Right atrium auricular region (tissue), 2 donors: ENCODE data around the gene SUSD5. TPM values are rescaled to one million over a fixed set of nuclear protein-coding genes. Genes with fewer than 3 reads are reported as not detected.

Source experiments
- DNase-seq: peaks from one replicate; pipeline ENCODE4 v3.0.0-alpha.2; 2019; ENCODE audit warnings: low spot score
- H3K27ac ChIP-seq, 2 donors: fragments of 200-600 bp; sonication (generic); 1 replicate in 1 of 2; 2 replicates in 1 of 2; pipeline ENCODE4 v1.5.1; 2016 to 2019
- H3K27me3 ChIP-seq, 2 donors: fragments of 200-600 bp; sonication (generic); one replicate each; pipeline versions ENCODE4 v1.5.1 to v1.6.0; 2017 to 2019
- H3K36me3 ChIP-seq: fragments of 200-600 bp; sonication (generic); one replicate; pipeline ENCODE4 v1.5.1; 2016
- H3K4me1 ChIP-seq, 2 donors: fragments of 200-600 bp; sonication (generic); one replicate each; pipeline versions ENCODE4 v1.5.1 to v1.6.0; 2017 to 2019
- H3K4me3 ChIP-seq, 2 donors: fragments of 200-600 bp; sonication (generic); 1 replicate in 1 of 2; 2 replicates in 1 of 2; pipeline ENCODE4 v1.5.1; 2017 to 2019; ENCODE audit warnings: mild to moderate bottlenecking in 1 of 2, moderate library complexity in 1 of 2
- H3K9me3 ChIP-seq, 2 donors: fragments of 200-600 bp; sonication (generic); one replicate each; pipeline ENCODE4 v1.5.1; 2019
- CTCF ChIP-seq, 2 donors: fragments of 200-600 bp; sonication (generic); IDR thresholded peaks; one replicate each; pipeline ENCODE4 v1.5.1; 2019; ENCODE audit warnings: antibody characterized with exemption in 2 of 2
- total RNA-seq, 2 donors: library from RNA; depleted of rRNA; stranded (reverse); fragments of >200 nt; gene quantifications; one replicate each; pipeline ENCODE4 v1.1.0, GENCODE V29; 2016

SUSD5 gene
- 1 to 10 TPM; 1.1 to 1.7 TPM for total RNA-seq

GRCh38 chr3:33218446-33219174, at the start of gene SUSD5:
SUSD5 (minus strand) TSS chr3:33218810; CDS start chr3:33218797, 13 bp downstream.
- Histone ChIP-seq H3K4me1 (peaks cover 0 to 12% of the 10 kb centered on the region in 2 donors), H3K27me3 (peaks cover 0 to 3% of the 10 kb centered on the region in 2 donors), H3K9me3 (no peaks in the 10 kb centered on the region), H3K27ac (no peak within 1 kb of the TSS), H3K4me3 (peak within 1 kb of the TSS; percentile 27 to 49), H3K36me3 (no peaks in the 10 kb centered on the region)
- no peak for TF ChIP-seq CTCF (IDR thresholded peaks at IDR 0.05)
- no peak for DNase-seq

- no peaks in the 10 kb centered on the region for H3K4me1 ChIP-seq
- no peaks in the 10 kb centered on the region for H3K36me3 ChIP-seq
- no peak overlapping the region for H3K4me3 ChIP-seq
- TF ChIP-seq CTCF (IDR thresholded peaks at IDR 0.05): no peak
- no peaks in the 10 kb centered on the region for H3K27me3 ChIP-seq
- H3K27ac ChIP-seq: no peak overlapping the region
- no peak for DNase-seq
- H3K9me3 ChIP-seq: peaks cover 0 to 7% of the 10 kb centered on the region in 2 donors
Measured at GRCh38 chr3:33260104-33260503, 41.5 kb upstream of the SUSD5 start.

GRCh38 chr3:33256249-33256648, 37.6 kb upstream of the SUSD5 start:
- Histone ChIP-seq H3K4me3 (no peak overlapping the region), H3K27ac (no peak overlapping the region), H3K4me1 (no peaks in the 10 kb centered on the region), H3K9me3 (no peaks in the 10 kb centered on the region), H3K36me3 (no peaks in the 10 kb centered on the region), H3K27me3 (no peaks in the 10 kb centered on the region)
- DNase-seq: no peak
- no peak for TF ChIP-seq CTCF (IDR thresholded peaks at IDR 0.05)

GRCh38 chr3:33250712-33251111, 32.1 kb upstream of the SUSD5 start:
- TF ChIP-seq CTCF (IDR thresholded peaks at IDR 0.05): no peak
- H3K27ac ChIP-seq: no peak overlapping the region
- DNase-seq: no peak
- H3K36me3 ChIP-seq: no peaks in the 10 kb centered on the region
- H3K4me1 ChIP-seq: no peaks in the 10 kb centered on the region
- no peaks in the 10 kb centered on the region for H3K9me3 ChIP-seq
- H3K4me3 ChIP-seq: no peak overlapping the region
- no peaks in the 10 kb centered on the region for H3K27me3 ChIP-seq

DNA sequence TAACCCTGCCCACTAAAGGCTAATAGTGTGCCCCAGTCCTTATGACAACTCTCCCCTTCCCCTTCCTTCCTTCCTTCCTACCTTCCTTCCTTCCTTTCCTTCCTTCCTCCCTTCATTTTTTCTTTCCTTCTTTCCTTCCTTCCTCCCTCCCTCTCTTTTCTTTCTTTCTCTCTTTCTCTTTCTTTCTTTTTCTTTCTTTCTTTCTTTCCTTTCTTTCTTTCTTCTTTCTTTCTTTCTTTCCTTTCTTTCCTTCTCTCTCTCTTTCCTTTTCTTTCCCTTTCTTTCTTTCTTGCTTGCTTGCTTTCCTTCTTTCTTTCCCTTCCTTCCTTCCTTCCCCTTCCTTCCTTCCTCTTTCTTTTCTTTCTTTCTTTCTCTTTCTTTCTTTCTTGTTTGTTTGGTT, 28.2 kb upstream of the SUSD5 start:
- Histone ChIP-seq H3K4me1 (no peaks in the 10 kb centered on the region), H3K4me3 (no peak overlapping the region), H3K9me3 (no peaks in the 10 kb centered on the region), H3K36me3 (no peaks in the 10 kb centered on the region), H3K27ac (no peak overlapping the region), H3K27me3 (no peaks in the 10 kb centered on the region)
- no peak for DNase-seq
- no peak for TF ChIP-seq CTCF (IDR thresholded peaks at IDR 0.05)

GRCh38 chr3:33240261-33240660, 21.7 kb upstream of the SUSD5 start:
- H3K4me1 ChIP-seq: no peaks in the 10 kb centered on the region
- no peak for DNase-seq
- H3K36me3 ChIP-seq: no peaks in the 10 kb centered on the region
- no peak for TF ChIP-seq CTCF (IDR thresholded peaks at IDR 0.05)
- peaks cover 0 to 4% of the 10 kb centered on the region in 2 donors for H3K9me3 ChIP-seq
- H3K4me3 ChIP-seq: no peak overlapping the region
- no peaks in the 10 kb centered on the region for H3K27me3 ChIP-seq
- no peak overlapping the region for H3K27ac ChIP-seq
